HepG2 (cell line): ENCODE results near the gene GLB1L3. TPM values are rescaled to one million over a fixed set of nuclear protein-coding genes. Genes with fewer than 3 reads are reported as not detected.

Experiments
- ATAC-seq: fragments of 200-7000 bp; cut with Tn5 transposase; 3 replicates; pipeline ENCODE4 v1.9.1; 2020; ENCODE audit warnings: mild to moderate bottlenecking, moderate library complexity
- BruUV-seq: library from RNA; stranded (reverse); fragments of 400-500 nt; replicated peaks from 2 replicates; lab custom pipeline; 2021; lab: Mats Ljungman, UMichigan
- CTCF ChIA-PET: fragments of 300-600 bp; formaldehyde crosslinking; extraction: SDS; loops from one replicate; lab custom pipeline; 2021; ENCODE audit warnings: low total read pairs, inconsistent platforms, low intra/inter-chr PET ratio; lab: Yijun Ruan, JAX
- POLR2A ChIA-PET: fragments of 350-600 bp; sonication (Branson Sonifier 250); formaldehyde crosslinking; loops from one replicate; lab custom pipeline; 2020; ENCODE audit warnings: antibody characterized with exemption, inconsistent platforms; lab: Yijun Ruan, JAX
- DNase-seq: peaks from one replicate; pipeline ENCODE4 v3.0.0-alpha.2; 2015; ENCODE audit warnings: low spot score
- FAIRE-seq: peaks from 3 replicates; lab custom pipeline; 2011; peaks lifted over from hg19 to GRCh38; lab: Jason Lieb, UNC
- H2AFZ ChIP-seq: one replicate; pipeline ENCODE4 v1.6.1; 2011; ENCODE audit warnings: low read length, inconsistent platforms
- H3K27ac ChIP-seq: fragments of 300-600 bp; 3 replicates; pipeline ENCODE4 v1.8.0; 2011; ENCODE audit warnings: mixed run types, mild to moderate bottlenecking, mixed read lengths, low read length, inconsistent platforms; ENCODE audit not compliant: insufficient read depth; ENCODE audit errors: extremely low read length
- H3K27me3 ChIP-seq, 2 experiments: fragments of 200-600 bp in 1 of 2; 2 replicates in 1 of 2; 3 replicates in 1 of 2; pipeline versions ENCODE4 v1.6.0 to v1.8.0; 2011; ENCODE audit warnings: low read length in 2 of 2, mild to moderate bottlenecking in 2 of 2, moderate library complexity in 2 of 2, inconsistent platforms in 1 of 2; ENCODE audit not compliant: insufficient read depth in 2 of 2, control insufficient read depth in 1 of 2
- H3K36me3 ChIP-seq, 2 experiments: fragments of 200-600 bp in 1 of 2; replicated peaks in 1 of 2; 2 replicates in 1 of 2; 3 replicates in 1 of 2; pipeline versions ENCODE4 v1.5.1 to v1.8.0; 2011; ENCODE audit warnings: low read length in 2 of 2, inconsistent platforms in 1 of 2; ENCODE audit not compliant: insufficient read depth in 2 of 2, control insufficient read depth in 1 of 2
- H3K4me1 ChIP-seq: 2 replicates; pipeline ENCODE4 v1.5.1; 2012; ENCODE audit warnings: low read length, inconsistent platforms; ENCODE audit not compliant: insufficient read depth
- H3K4me2 ChIP-seq: 2 replicates; pipeline ENCODE4 v1.6.0; 2011; ENCODE audit warnings: low read depth, low read length, inconsistent platforms
- H3K4me3 ChIP-seq, 3 experiments: fragments of 200-600 bp in 1 of 3; sonication (generic), shearing (Covaris generic) in 1 of 3; replicated peaks in 1 of 3; 2 replicates each; pipeline ENCODE4 v1.5.1; 2011 to 2016; ENCODE audit warnings: low read length in 3 of 3, inconsistent platforms in 2 of 3, low read depth in 2 of 3, mild to moderate bottlenecking in 2 of 3, control low read depth in 1 of 3, mixed read lengths in 1 of 3; ENCODE audit not compliant: insufficient read depth in 1 of 3
- H3K79me2 ChIP-seq: one replicate; pipeline ENCODE4 v1.6.1; 2011; ENCODE audit warnings: low read length, inconsistent platforms; ENCODE audit not compliant: insufficient read depth
- H3K9ac ChIP-seq: 2 replicates; pipeline ENCODE4 v1.6.0; 2011; ENCODE audit warnings: mild to moderate bottlenecking, low read depth, low read length, inconsistent platforms; ENCODE audit not compliant: insufficient read depth
- H3K9me3 ChIP-seq: 2 replicates; pipeline ENCODE4 v1.5.1; 2012; ENCODE audit warnings: mild to moderate bottlenecking, low read length
- H4K20me1 ChIP-seq: 2 replicates; pipeline ENCODE4 v1.6.0; 2011; ENCODE audit warnings: inconsistent platforms, mild to moderate bottlenecking, low read length, moderate library complexity; ENCODE audit not compliant: insufficient read depth
- PRDM4 ChIP-seq: sonication (generic); formaldehyde crosslinking; IDR thresholded peaks from 2 replicates; pipeline ENCODE4 v1.9.0; 2021; ENCODE audit warnings: missing genetic modification reagents, borderline replicate concordance
- SNRNP70 ChIP-seq: fragments of 200-400 bp; formaldehyde crosslinking; IDR thresholded peaks from 2 replicates; pipeline ENCODE4 v1.6.1; 2017; ENCODE audit warnings: mild to moderate bottlenecking, low read depth, low read length, moderate library complexity
- ZNF552 ChIP-seq: sonication (generic); formaldehyde crosslinking; IDR thresholded peaks from 2 replicates; pipeline ENCODE4 v1.9.0; 2022; ENCODE audit warnings: missing genetic modification reagents, mild to moderate bottlenecking, borderline replicate concordance
- WGBS: methylation state at CpG from one replicate; pipeline ENCODE4 v1.1.6; 2017; ENCODE audit warnings: low lambda C conversion rate; 5-methylcytosine and 5-hydroxymethylcytosine counted together
- in situ Hi-C: cut with HindIII; loops from 2 replicates; pipeline ENCODE4 v1.10.0; 2017; ENCODE audit warnings: low pct_unique_long_range_greater_than_20kb; ENCODE audit not compliant: extremely low pct_ligation_motif_present
- intact Hi-C: fragments of 100-400 bp; cut with micrococcal nuclease; formaldehyde crosslinking; loops from one replicate; pipeline ENCODE4 v1.10.0; 2022; ENCODE audit not compliant: unreplicated experiment
- polyA plus RNA-seq, 8 experiments: library from polyadenylated mRNA; depleted of rRNA in 3 of 8; stranded (reverse) in 7 of 8; unstranded in 1 of 8; fragments of >200 nt; fragmentation: Illumina TruSeq in 4 of 8; extraction: Trizol in 4 of 8; gene quantifications; 2 replicates each; pipeline versions ENCODE4 v1.2.1 to v1.2.3, GENCODE V29; 2011 to 2016; ENCODE audit warnings: low read depth in 4 of 8, missing spikeins in 1 of 8, mixed read lengths in 1 of 8; ENCODE audit not compliant: insufficient read depth in 1 of 8
- total RNA-seq, 5 experiments: library from RNA; depleted of rRNA; stranded (reverse); fragments of >200 nt; fragmentation: Illumina TruSeq; extraction: Trizol; gene quantifications; 2 replicates each; pipeline ENCODE4 v1.2.3, GENCODE V29; 2016; ENCODE audit warnings: low read depth in 1 of 5

The GLB1L3 gene
- total and polyA plus RNA-seq, 2 of the 13 experiments (the other 11 are each of a cell fraction or from before 2014, with no cell fraction given): not detected

GRCh38 chr11:134229126-134229790 lies 46.9 kb upstream of the GLB1L3 start:
- Histone ChIP-seq H3K27ac (no peak overlapping the region), H3K9me3 (no peaks in the 10 kb centered on the region), H3K4me1 (peaks cover 34% of the 10 kb centered on the region), H3K79me2 (peaks cover 27% of the 10 kb centered on the region), H2AFZ (no peak overlapping the region), H3K27me3 (no peaks in the 10 kb centered on the region), H3K4me3 (no peak overlapping the region), H3K36me3 (peaks cover 2 to 3% of the 10 kb centered on the region in 2 experiments; a peak in 2 of 5 replicates), H3K4me2 (no peak overlapping the region), H3K9ac (no peak overlapping the region), H4K20me1 (no peaks in the 10 kb centered on the region)
- no peak for TF ChIP-seq SNRNP70
- ChIA-PET CTCF (no interaction called here), POLR2A (no interaction called here)
- FAIRE-seq (no peak), ATAC-seq (no peak), DNase-seq (no peak)
- in situ Hi-C loops: no loop called here
- WGBS: 86% methylated on average over 6 of the region's 6 CpGs
- BruUV-seq: no TSS peak
- intact Hi-C loops: no loop called here

- no peak overlapping the region for H3K9ac ChIP-seq
- FAIRE-seq (no peak), ATAC-seq (no peak), DNase-seq (no peak)
- H3K4me1 ChIP-seq: peaks cover 44% of the 10 kb centered on the region
- no peaks in the 10 kb centered on the region for H3K27me3 ChIP-seq
- no peak overlapping the region for H3K27ac ChIP-seq
- ChIA-PET POLR2A (no interaction called here), CTCF (no interaction called here)
- no peaks in the 10 kb centered on the region for H3K9me3 ChIP-seq
- TF ChIP-seq ZNF552 (CRISPR knock-in tag): no peak
- TF ChIP-seq PRDM4: no peak
- H3K79me2 ChIP-seq: peaks cover 27% of the 10 kb centered on the region
- intact Hi-C loops (no loop called here), in situ Hi-C loops (no loop called here)
- no peak overlapping the region for H2AFZ ChIP-seq
- 92% methylated on average over 4 of the region's 4 CpGs for WGBS
- BruUV-seq: no TSS peak
- peaks cover 2 to 3% of the 10 kb centered on the region in 2 experiments; a peak in 2 of 5 replicates for H3K36me3 ChIP-seq
- peaks cover 7% of the 10 kb centered on the region; the same call in 1 of the 2 replicates for H4K20me1 ChIP-seq
- no peak overlapping the region for H3K4me3 ChIP-seq
- H3K4me2 ChIP-seq: no peak overlapping the region
Observed at GRCh38 chr11:134230339-134230738, 45.8 kb upstream of the GLB1L3 start.
